ENCODE measurements around the gene MIB2.
"Not testable (repeated sequence)": the region's sequence is repeated elsewhere in the genome, so short reads cannot be mapped to it uniquely, and the experiment has no call there.

The MIB2 gene

GRCh38 chr1:1582585-1583346, 32.5 kb upstream of the MIB2 start:
- no peaks in the 10 kb centered on the region for H3K9me3 ChIP-seq (ENCODE audit: control insufficient read depth, insufficient read depth, low read length)
- DNase-seq (ENCODE audit: low read depth, low spot score) = no peak
- H3K27me3 ChIP-seq (ENCODE audit: control insufficient read depth, insufficient read depth, low read length) = no peaks in the 10 kb centered on the region
- H3K4me1 ChIP-seq (ENCODE audit: control insufficient read depth, insufficient read depth, low read length) = no peaks in the 10 kb centered on the region
- no peak overlapping the region for H3K4me3 ChIP-seq (ENCODE audit: low read length)
- H3K36me3 ChIP-seq (ENCODE audit: control insufficient read depth, insufficient read depth, low read length) = no peaks in the 10 kb centered on the region
- no peak overlapping the region for H3K27ac ChIP-seq (ENCODE audit: low read length)
- no CpG with 5 or more reads among the region's 9 CpGs for WGBS (ENCODE audit: insufficient coverage, insufficient read length)

GRCh38 chr1:1583347-1584010, 31.8 kb upstream of the MIB2 start:
- Histone ChIP-seq H3K4me1 (ENCODE audit: control insufficient read depth, insufficient read depth, low read length) (no peaks in the 10 kb centered on the region), H3K9me3 (ENCODE audit: control insufficient read depth, insufficient read depth, low read length) (no peaks in the 10 kb centered on the region), H3K27me3 (ENCODE audit: control insufficient read depth, insufficient read depth, low read length) (no peaks in the 10 kb centered on the region), H3K27ac (ENCODE audit: low read length) (no peak overlapping the region), H3K36me3 (ENCODE audit: control insufficient read depth, insufficient read depth, low read length) (no peaks in the 10 kb centered on the region), H3K4me3 (ENCODE audit: low read length) (no peak overlapping the region)
- no peak for DNase-seq (ENCODE audit: low read depth, low spot score)
- WGBS (ENCODE audit: insufficient coverage, insufficient read length) = no CpG with 5 or more reads among the region's 23 CpGs

- H3K9me3 ChIP-seq (ENCODE audit: control insufficient read depth, insufficient read depth, low read length) = no peaks in the 10 kb centered on the region
- no CpG with 5 or more reads among the region's 13 CpGs for WGBS (ENCODE audit: insufficient coverage, insufficient read length)
- H3K27me3 ChIP-seq (ENCODE audit: control insufficient read depth, insufficient read depth, low read length) = peaks cover 3% of the 10 kb centered on the region; the same call in 1 of the 2 replicates
- H3K4me3 ChIP-seq (ENCODE audit: low read length) = no peak overlapping the region
- H3K4me1 ChIP-seq (ENCODE audit: control insufficient read depth, insufficient read depth, low read length) = no peaks in the 10 kb centered on the region
- DNase-seq (ENCODE audit: low read depth, low spot score) = no peak
- H3K36me3 ChIP-seq (ENCODE audit: control insufficient read depth, insufficient read depth, low read length) = 0 out of 2 replicates have a peak, but pooled peaks cover 3% of the 10 kb centered on the region
- no peak overlapping the region for H3K27ac ChIP-seq (ENCODE audit: low read length)
Observed at GRCh38 chr1:1591452-1591851, 23.8 kb upstream of the MIB2 start.

- Histone ChIP-seq H3K9me3 (ENCODE audit: control insufficient read depth, insufficient read depth, low read length) (no peaks in the 10 kb centered on the region), H3K4me1 (ENCODE audit: control insufficient read depth, insufficient read depth, low read length) (peaks cover 10% of the 10 kb centered on the region), H3K27ac (ENCODE audit: low read length) (no peak overlapping the region), H3K4me3 (ENCODE audit: low read length) (no peak overlapping the region), H3K27me3 (ENCODE audit: control insufficient read depth, insufficient read depth, low read length) (peaks cover 5% of the 10 kb centered on the region), H3K36me3 (ENCODE audit: control insufficient read depth, insufficient read depth, low read length) (0 out of 2 replicates have a peak, but pooled peaks cover 3% of the 10 kb centered on the region)
- no CpG with 5 or more reads among the region's 24 CpGs for WGBS (ENCODE audit: insufficient coverage, insufficient read length)
- DNase-seq (ENCODE audit: low read depth, low spot score) = no peak
Observed at GRCh38 chr1:1593834-1594601, 21.3 kb upstream of the MIB2 start.

- H3K4me1 ChIP-seq (ENCODE audit: control insufficient read depth, insufficient read depth, low read length) = peaks cover 12% of the 10 kb centered on the region
- H3K27ac ChIP-seq (ENCODE audit: low read length) = no peak overlapping the region
- H3K36me3 ChIP-seq (ENCODE audit: control insufficient read depth, insufficient read depth, low read length) = 0 out of 2 replicates have a peak, but pooled peaks cover 3% of the 10 kb centered on the region
- peaks cover 5% of the 10 kb centered on the region for H3K27me3 ChIP-seq (ENCODE audit: control insufficient read depth, insufficient read depth, low read length)
- DNase-seq (ENCODE audit: low read depth, low spot score) = no peak
- no CpG with 5 or more reads among the region's 10 CpGs for WGBS (ENCODE audit: insufficient coverage, insufficient read length)
- no peaks in the 10 kb centered on the region for H3K9me3 ChIP-seq (ENCODE audit: control insufficient read depth, insufficient read depth, low read length)
- no peak overlapping the region for H3K4me3 ChIP-seq (ENCODE audit: low read length)
Observed at GRCh38 chr1:1594602-1595260, 20.6 kb upstream of the MIB2 start.

GRCh38 chr1:1595341-1595740, 20.0 kb upstream of the MIB2 start:
- not testable (repeated sequence) for H3K36me3 ChIP-seq (ENCODE audit: control insufficient read depth, insufficient read depth, low read length); H3K27me3 ChIP-seq (ENCODE audit: control insufficient read depth, insufficient read depth, low read length); DNase-seq (ENCODE audit: low read depth, low spot score); H3K27ac ChIP-seq (ENCODE audit: low read length); H3K4me3 ChIP-seq (ENCODE audit: low read length); H3K9me3 ChIP-seq (ENCODE audit: control insufficient read depth, insufficient read depth, low read length)
- no CpG with 5 or more reads among the region's 2 CpGs for WGBS (ENCODE audit: insufficient coverage, insufficient read length)
- H3K4me1 ChIP-seq (ENCODE audit: control insufficient read depth, insufficient read depth, low read length) = peaks cover 12% of the 10 kb centered on the region

GRCh38 chr1:1596493-1597274, 18.6 kb upstream of the MIB2 start:
- Histone ChIP-seq H3K4me3 (ENCODE audit: low read length) (no peak overlapping the region), H3K27me3 (ENCODE audit: control insufficient read depth, insufficient read depth, low read length) (peaks cover 5% of the 10 kb centered on the region), H3K27ac (ENCODE audit: low read length) (no peak overlapping the region), H3K9me3 (ENCODE audit: control insufficient read depth, insufficient read depth, low read length) (no peaks in the 10 kb centered on the region), H3K36me3 (ENCODE audit: control insufficient read depth, insufficient read depth, low read length) (no peaks in the 10 kb centered on the region), H3K4me1 (ENCODE audit: control insufficient read depth, insufficient read depth, low read length) (peaks cover 12% of the 10 kb centered on the region)
- WGBS (ENCODE audit: insufficient coverage, insufficient read length) = no CpG with 5 or more reads among the region's 12 CpGs
- DNase-seq (ENCODE audit: low read depth, low spot score) = no peak

GRCh38 chr1:1597275-1597930, 17.9 kb upstream of the MIB2 start:
- Histone ChIP-seq H3K36me3 (ENCODE audit: control insufficient read depth, insufficient read depth, low read length) (no peaks in the 10 kb centered on the region), H3K4me3 (ENCODE audit: low read length) (no peak overlapping the region), H3K4me1 (ENCODE audit: control insufficient read depth, insufficient read depth, low read length) (peaks cover 12% of the 10 kb centered on the region), H3K27me3 (ENCODE audit: control insufficient read depth, insufficient read depth, low read length) (peaks cover 5% of the 10 kb centered on the region), H3K9me3 (ENCODE audit: control insufficient read depth, insufficient read depth, low read length) (no peaks in the 10 kb centered on the region), H3K27ac (ENCODE audit: low read length) (no peak overlapping the region)
- DNase-seq (ENCODE audit: low read depth, low spot score) = no peak
- WGBS (ENCODE audit: insufficient coverage, insufficient read length) = no CpG with 5 or more reads among the region's 16 CpGs

GRCh38 chr1:1598051-1598719, 17.1 kb upstream of the MIB2 start:
- H3K36me3 ChIP-seq (ENCODE audit: control insufficient read depth, insufficient read depth, low read length) = no peaks in the 10 kb centered on the region
- peaks cover 12% of the 10 kb centered on the region for H3K4me1 ChIP-seq (ENCODE audit: control insufficient read depth, insufficient read depth, low read length)
- no peaks in the 10 kb centered on the region for H3K9me3 ChIP-seq (ENCODE audit: control insufficient read depth, insufficient read depth, low read length)
- peaks cover 5% of the 10 kb centered on the region for H3K27me3 ChIP-seq (ENCODE audit: control insufficient read depth, insufficient read depth, low read length)
- DNase-seq (ENCODE audit: low read depth, low spot score) = no peak
- no peak overlapping the region for H3K4me3 ChIP-seq (ENCODE audit: low read length)
- WGBS (ENCODE audit: insufficient coverage, insufficient read length) = no CpG with 5 or more reads among the region's 28 CpGs
- H3K27ac ChIP-seq (ENCODE audit: low read length) = no peak overlapping the region
